ENCODE data around the gene GPR68.
A peak's percentile ranks its signal among the peaks of the same experiment; 100 is the strongest.

The GPR68 gene

DNA sequence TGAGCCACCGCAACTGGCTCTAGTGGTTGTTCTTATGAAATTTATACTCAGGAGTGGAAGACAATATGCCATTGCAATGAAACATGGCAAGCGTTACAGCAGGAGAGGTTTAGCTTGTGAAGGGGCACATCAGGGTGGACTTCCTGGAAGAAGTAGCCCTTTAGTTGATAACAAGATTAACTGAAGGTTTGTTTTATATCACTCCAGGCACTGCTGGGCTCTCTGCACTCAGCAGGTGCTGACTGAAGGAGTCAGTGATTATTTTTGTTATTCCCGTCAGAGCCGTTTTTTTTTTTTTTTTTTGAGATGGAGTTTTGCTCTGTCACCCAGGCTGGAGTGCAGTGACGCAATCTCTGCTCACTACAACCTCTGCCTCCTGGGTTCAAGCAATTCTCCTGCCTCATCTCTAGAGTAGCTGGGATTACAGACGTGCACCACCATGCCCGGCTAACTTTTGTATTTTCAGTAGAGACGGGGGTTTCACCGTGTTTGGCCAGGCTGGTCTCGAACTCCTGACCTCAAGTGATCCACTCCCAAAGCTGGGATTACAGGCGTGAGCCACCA is 17.6 kb upstream of the GPR68 start:
- no peak overlapping the region for H3K4me3 ChIP-seq (ENCODE audit: control insufficient read depth, low read depth, low read length)

DNA sequence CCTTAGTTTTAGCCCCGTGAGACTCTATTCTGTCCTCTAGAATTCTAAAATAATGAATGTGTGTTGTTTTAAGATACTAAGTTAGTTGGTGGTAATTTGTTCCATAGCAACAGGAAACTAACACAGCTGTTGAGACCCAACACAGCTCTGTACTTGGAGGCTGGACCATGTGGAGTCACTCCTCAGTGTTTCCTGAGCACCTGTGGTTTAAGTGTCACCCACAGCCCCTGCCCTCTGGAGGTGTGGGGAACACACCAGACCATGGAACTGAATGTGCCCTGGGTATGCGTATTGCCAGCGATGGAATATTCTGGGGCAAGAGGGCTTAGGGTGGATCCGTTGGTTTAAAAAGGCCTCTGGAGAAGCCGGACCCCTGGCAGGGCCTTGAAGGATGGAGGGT is 16.6 kb upstream of the GPR68 start:
- H3K4me3 ChIP-seq (ENCODE audit: control insufficient read depth, low read depth, low read length): no peak overlapping the region

More for the DNA sequence above, 17.6 kb upstream of the GPR68 start:
- TF ChIP-seq, protein P1, sequence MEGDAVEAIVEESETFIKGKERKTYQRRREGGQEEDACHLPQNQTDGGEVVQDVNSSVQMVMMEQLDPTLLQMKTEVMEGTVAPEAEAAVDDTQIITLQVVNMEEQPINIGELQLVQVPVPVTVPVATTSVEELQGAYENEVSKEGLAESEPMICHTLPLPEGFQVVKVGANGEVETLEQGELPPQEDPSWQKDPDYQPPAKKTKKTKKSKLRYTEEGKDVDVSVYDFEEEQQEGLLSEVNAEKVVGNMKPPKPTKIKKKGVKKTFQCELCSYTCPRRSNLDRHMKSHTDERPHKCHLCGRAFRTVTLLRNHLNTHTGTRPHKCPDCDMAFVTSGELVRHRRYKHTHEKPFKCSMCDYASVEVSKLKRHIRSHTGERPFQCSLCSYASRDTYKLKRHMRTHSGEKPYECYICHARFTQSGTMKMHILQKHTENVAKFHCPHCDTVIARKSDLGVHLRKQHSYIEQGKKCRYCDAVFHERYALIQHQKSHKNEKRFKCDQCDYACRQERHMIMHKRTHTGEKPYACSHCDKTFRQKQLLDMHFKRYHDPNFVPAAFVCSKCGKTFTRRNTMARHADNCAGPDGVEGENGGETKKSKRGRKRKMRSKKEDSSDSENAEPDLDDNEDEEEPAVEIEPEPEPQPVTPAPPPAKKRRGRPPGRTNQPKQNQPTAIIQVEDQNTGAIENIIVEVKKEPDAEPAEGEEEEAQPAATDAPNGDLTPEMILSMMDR (conservative IDR thresholded peaks at IDR 0.05; ENCODE audit: control insufficient read depth, insufficient read depth, low read depth, low read length): no peak
- no peak for DNase-seq (ENCODE audit: low read depth)

DNA sequence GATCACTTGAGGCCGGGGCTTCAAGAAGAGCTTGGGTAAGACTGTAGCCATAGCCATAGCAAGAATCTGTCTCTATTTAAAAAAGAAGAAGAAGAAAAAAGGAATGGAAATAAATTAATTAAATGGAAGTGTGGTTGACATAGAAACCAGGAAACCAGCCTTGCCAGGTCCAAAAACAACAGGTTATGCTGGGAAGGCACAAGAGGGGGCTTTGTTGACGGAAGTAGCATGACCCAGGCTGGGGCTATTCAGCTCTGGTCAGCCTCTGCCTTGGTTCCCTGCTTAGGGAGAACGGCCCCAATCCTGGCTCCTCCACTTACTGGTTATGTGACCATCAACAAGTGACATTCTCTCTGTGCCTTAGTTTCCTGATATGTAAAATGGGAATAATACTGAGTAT is 14.4 kb upstream of the GPR68 start:
- H3K4me3 ChIP-seq (ENCODE audit: control insufficient read depth, low read depth, low read length): no peak overlapping the region
- TF ChIP-seq, protein P1 (conservative IDR thresholded peaks at IDR 0.05; ENCODE audit: control insufficient read depth, insufficient read depth, low read depth, low read length): no peak
- no peak for DNase-seq (ENCODE audit: low read depth)

More for the DNA sequence above, 16.6 kb upstream of the GPR68 start:
- DNase-seq (ENCODE audit: low read depth): no peak
- TF ChIP-seq, protein P1 (conservative IDR thresholded peaks at IDR 0.05; ENCODE audit: control insufficient read depth, insufficient read depth, low read depth, low read length): no peak

DNA sequence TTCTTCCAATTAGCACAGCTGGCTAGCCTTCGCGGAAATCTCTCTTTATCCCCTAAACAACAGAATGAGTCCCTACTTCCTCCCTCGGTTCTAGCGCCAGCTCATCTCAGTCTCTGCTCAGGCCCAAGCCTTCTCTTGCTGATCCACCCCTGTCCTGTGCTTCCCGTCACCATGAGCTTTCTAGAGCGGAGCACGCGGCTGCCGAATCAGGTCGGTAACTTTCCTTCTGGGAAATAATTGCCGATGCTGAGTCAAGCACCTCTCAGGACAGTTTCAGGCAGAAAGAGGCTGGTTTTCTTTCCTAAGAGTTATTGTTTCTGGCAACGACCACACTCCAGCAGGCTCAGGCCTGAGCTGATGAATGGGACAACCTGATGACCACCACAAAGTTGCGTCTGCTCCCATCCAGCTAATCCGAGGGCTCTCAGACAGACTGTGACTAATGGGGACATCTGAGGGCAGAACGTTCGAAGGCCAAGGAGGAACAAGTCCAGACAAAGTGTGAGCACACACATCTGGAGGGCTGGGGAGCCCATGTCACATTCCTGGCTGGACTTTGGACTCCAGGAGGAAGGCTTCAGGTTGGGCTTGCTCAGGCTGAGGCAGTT is 13.6 kb upstream of the GPR68 start:
- H3K4me3 ChIP-seq (ENCODE audit: control insufficient read depth, low read depth, low read length): no peak overlapping the region
- peak; percentile 86 for DNase-seq (ENCODE audit: low read depth)
- TF ChIP-seq, protein P1 (conservative IDR thresholded peaks at IDR 0.05; ENCODE audit: control insufficient read depth, insufficient read depth, low read depth, low read length): no peak

DNA sequence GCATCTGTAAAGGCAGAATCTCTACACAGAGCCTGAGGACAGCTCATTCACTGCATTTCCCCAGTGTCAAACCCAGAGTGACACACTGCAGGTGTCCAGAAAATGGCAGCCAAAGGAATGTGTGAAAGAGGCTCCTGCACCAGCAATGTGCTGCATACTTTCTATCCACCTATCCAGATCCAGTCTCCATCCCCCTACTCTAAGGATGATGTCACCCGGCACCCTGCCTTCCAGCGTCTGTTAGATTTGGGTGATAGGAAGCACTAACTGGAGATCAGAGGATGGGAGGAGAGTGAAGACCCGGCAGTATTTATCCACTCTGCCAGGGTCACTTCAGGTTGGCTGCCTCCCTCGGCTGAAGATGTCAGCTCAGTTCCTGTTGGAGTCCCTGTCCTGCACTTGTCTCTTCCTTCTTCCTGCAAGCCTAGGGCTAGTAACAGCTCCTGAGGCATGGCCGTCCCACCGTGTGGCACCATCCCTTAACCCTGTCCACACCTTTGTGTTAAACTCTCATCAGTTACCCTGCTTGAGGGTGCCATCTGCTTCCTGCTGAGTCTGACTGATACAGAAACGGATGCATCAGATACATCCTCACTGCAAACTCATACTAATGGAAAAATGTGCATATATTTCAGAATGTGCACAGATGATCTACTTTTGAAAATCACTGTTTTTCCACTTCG is 13.0 kb upstream of the GPR68 start:
- DNase-seq (ENCODE audit: low read depth): no peak
- TF ChIP-seq, protein P1 (conservative IDR thresholded peaks at IDR 0.05; ENCODE audit: control insufficient read depth, insufficient read depth, low read depth, low read length): no peak
- no peak overlapping the region for H3K4me3 ChIP-seq (ENCODE audit: control insufficient read depth, low read depth, low read length)

DNA sequence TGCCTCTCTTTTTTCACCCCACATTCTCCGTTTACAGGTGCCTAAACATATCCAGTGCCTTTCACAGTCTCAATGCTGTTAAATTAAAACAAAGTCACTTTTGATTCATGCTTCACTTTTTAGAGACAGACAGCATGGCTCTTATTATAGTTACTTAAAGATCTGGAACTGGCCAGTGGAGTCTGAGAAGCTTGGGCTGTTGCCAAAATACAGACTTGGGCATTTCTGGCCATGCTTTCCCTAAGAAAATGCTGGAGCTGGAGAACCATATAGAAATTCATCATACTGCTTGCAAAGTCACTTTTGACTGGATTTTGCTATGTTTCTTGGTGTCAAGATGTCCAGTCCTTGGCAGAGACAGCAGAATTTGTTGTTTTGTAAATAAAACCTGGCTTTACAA is 12.2 kb upstream of the GPR68 start:
- H3K4me3 ChIP-seq (ENCODE audit: control insufficient read depth, low read depth, low read length): no peak overlapping the region
- no peak for DNase-seq (ENCODE audit: low read depth)
- TF ChIP-seq, protein P1 (conservative IDR thresholded peaks at IDR 0.05; ENCODE audit: control insufficient read depth, insufficient read depth, low read depth, low read length): no peak
